Measurements from ENCODE around the gene TYK2.

Gene TYK2

DNA sequence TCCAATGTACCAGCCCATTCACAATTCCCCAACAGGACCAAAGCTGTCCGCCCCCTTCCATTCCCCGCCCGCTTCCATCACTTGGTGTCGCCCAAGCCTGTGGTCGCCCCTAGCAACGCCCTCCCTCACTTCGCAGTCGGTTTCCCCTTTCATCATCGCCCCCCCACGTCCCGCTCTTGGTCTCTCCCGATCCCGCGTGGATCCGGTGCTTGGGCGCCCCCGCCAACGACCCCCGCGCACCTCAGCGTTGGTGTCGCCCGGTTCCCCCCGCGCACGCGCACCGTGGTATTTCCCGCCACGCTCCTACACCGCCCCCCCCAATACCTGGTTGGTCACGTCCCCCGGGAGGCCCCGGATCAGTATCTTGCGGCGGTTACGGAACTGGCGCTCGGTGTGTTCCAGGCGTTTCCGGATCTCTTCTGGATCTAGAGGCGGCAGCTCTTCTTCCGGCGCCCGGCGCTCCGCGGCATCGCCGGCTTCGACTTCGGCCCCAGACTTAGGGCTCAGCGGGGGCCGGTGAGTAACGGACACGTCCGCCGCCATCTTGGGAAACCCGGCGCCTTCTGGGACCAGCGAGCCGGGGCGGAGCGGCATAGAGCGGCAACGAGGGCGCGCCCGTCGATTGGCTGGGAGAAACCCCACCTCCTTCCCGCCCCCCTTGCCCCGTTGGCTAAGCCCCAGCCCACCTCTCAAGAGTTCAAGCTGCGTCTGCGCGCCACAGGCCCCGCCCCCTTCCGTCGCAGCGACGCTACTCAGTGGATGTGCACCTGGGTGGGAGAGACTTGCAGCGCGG, 47.2 kb downstream of the TYK2 start, which contains the start of gene RAVER1:
Gene RAVER1 (minus strand): TSS at position 565 of the 793 bp plus-strand sequence. CDS start 22 bp downstream, at position 543.
- DNase-seq, result peak; percentile 97

DNA sequence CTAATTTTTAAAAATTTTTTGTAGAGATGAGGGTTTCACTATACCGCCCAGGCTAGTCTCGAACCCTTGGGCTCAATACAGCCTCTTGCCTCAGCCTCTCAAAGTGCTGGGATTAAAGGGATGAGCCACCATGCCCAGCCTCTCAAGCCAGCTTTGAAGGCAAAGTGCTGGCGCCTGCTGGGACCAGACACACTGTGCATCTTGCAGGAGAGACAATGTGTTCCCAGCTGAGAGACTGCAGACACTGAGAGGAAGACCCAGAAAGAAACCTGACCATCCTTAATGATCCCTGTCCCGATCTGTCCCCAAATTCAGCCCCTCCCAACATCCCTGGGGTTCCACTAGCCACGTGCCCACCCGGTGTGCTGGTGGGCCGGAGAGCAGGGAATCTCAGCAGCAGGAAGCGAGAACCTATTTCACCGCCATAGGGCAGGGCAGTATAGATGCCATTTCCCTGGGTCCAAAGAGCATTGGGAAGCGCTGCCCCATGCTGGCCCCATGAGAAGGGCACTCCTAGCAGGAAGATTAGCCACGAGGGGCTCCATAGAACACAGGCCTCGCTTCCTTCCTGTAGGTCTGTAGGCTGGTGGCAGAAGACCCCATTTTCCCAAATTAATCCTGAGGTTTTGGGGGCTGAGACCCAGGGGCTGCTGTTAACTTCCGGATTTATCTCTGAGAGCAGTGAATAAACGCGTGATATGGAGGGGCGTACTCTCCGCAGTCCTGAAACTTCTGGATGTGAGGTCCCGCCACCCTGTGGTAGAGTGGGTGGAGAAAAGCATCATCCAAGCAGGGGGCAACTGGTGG, 48.0 kb downstream of the TYK2 start:
- no peak for DNase-seq

DNA sequence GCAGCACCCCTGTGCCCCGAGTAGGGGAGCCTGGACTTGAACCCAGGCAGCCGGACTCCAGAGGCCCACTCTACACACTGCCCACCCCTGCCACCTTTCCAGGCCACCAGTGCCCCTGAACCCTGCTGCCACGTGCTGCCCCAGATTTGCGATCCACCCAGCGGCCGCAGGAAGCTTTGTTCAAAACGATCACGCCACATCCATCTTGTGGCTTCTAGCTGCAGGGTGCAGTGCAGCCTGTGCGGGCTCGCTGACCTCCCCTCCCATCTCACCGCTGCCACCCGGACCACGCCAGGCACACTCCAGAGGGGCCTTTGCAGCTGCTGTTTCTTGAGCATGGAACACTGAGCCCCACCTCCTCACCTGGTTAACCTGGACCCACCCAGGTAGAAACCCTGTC, 50.8 kb downstream of the TYK2 start:
- DNase-seq, result no peak

DNA sequence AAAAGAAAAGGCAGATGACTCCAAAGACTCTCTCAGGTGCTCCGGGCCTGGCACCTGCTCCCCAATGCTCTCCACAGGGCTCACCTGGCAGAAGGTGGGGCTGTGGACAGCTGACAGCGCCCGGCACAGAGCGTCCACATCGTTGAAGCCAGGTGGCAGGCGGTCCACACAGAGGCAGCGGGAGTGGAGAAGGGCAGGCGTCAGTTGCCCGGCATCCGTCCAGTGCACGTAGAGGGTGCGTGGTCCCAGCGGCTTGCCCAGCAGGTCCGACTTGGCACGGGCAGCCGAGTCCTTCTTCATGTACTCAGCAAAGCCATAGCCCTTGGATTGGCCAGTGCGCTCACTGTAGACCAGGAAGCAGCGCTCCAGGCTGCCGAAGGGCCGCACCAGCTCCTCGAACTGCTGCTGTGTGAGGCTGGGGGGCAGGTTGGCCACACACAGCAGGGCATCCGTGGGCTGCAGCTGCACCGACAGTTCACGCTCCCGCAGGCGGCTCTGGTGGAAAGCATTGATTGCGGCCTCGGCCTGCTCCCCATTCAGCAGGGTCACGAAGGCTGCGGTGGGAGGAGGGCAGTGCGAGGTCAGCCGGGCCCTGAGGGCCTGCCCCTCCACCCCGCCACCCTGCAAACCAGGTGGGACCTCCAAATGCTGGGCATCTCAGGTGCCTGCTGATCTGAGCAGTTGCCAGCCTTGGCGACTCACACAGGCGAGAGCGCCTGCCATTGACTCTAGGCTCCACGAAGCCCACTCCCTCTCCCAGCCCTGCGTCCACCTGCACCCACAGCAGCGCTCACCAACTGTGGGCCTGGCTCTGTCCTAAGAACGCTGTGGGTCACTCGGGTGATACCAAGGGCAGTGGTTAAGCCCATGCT, 51.6 kb downstream of the TYK2 start:
- no peak for DNase-seq

DNA sequence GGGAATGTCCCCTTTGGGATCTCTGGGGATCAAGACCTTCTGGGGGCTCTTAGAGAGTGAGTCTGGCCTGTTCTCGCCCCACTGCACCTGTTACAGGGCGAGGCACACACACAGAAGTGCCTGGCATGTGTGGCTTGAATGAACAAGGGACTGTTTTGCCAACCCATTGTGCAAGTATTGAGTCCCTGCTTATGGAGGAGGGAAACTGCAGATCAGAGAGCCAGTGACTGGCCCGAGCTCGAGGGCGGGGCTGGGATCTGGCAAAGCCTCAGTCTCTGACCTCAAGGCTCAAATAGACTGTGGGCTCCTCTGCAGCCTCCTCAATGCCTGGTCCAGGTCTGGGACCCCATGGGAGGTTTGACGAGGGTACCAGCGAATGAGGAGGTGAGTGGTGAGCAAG, 52.6 kb downstream of the TYK2 start:
- no peak for DNase-seq

DNA sequence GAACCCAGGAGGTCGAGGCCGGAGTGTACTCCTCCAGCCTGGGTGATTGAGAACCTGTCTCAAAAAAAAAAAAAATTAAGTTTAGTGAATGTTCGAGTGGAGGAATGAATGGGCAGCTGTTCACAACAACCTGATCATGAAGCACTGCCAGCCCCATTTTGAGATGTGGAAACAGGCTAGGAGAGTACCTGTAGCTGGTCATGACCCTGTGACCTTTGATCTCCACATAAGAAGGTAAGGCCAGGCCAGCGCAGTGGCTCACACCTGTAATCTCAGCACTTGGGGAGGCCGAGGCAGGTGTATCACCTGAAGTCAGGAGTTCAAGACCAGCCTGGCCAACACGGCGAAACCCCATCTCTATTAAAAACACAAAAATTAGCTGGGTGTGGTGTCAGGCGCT, 54.6 kb downstream of the TYK2 start:
- no peak for DNase-seq

DNA sequence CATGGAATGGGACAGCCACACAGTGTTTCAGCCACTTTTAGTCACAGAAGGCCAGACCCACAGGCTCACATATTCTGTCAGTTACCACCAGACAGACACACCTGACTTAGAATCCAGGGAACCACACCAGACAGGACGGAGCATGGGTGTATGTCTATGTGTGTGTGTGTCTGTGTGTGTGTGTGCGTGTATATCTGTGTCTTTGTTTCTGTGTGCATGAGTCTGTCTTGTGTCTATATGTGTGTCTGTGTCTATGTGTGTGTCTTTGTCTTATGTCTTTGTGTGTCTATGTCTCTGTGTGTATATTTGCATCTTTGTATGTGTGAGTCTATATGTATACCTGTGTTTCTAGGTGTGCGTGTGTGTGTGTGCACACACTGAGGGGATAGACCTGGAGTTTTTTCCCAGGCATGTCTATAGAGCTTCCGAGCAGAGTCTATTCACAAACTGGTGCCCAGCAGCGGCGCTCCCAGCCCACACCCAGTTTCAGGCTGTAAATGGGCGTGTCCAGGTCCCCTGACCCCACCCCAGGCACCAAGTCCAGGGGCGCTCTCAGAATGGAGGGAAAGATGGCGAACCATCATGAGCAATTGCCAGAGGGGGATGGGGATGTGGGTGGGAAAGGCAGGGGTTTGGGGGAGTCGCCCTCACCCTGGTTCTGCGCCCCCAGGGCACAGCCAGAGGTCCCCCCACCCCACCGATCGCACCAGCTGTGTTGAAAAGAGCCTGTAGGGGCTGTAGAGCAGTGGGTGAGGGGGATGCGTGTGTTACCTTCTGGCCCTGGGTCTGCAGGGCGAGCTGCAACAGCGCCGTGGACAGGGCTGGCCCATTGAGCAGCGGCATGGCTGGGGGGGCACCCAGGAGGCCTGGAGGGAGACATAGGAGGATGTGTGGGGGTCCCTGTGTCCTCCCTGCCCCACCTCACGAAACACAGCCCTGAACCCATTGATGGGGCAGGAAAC, 58.2 kb downstream of the TYK2 start:
- DNase-seq, result no peak

DNA sequence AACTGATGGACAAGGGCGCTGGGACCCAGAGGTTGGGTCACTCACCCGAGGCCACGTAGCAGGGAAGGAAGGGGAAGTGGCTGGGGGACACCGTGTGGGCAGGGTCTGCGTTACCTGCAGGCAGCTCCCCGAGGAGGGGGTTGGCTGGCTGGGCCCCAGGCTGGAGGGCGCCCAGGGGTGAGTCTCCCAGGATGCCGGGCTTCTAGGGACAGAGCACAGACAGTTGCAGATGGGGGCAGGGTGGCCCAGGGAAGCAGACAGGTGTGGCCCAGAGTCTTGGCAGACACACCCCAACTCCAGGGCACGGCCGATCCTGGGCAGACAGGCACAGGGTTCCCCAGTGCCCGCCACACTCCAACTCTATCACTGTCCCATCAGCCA, 59.0 kb downstream of the TYK2 start:
- DNase-seq, result no peak

DNA sequence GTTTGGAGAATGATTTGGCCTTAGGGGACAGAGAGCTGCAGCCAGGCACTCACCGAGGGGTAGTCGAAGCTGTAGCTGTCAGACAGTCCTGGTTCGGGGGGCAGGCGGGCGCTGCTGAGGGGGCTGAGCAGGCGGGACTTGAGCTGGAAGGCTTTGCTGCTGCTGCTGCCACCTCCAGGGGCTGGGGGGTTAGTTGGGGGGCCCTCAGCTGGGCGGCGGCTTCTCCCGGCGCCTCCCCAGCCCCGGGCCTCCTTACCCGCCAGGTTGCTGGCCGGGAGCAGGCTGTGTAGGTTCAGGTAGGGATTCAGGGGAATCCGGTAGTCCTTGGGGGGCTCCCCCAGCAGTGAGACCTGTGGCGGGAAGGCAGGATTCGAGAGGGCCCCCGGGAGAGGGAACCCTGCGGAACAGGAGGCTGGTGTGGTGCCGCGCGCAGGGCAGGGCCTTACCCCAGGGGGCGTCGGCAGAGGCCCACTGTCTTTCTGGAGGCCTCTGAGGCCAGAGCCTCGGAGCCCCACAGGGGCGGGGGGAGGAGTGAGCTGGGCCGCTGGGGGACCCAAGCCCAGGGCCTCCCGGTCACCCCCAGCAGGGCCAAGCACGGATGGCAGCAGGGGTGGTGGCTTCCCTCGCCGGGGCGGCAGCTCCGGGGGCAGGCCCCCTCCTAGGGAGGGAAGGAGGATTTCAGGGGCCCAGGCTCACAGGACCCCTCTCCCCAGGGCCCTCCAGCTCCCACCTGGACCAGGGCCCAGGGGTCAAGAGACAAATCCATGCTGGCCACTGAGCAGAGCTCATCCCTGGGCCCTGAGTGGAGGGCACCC, 59.6 kb downstream of the TYK2 start:
- DNase-seq, result no peak

DNA sequence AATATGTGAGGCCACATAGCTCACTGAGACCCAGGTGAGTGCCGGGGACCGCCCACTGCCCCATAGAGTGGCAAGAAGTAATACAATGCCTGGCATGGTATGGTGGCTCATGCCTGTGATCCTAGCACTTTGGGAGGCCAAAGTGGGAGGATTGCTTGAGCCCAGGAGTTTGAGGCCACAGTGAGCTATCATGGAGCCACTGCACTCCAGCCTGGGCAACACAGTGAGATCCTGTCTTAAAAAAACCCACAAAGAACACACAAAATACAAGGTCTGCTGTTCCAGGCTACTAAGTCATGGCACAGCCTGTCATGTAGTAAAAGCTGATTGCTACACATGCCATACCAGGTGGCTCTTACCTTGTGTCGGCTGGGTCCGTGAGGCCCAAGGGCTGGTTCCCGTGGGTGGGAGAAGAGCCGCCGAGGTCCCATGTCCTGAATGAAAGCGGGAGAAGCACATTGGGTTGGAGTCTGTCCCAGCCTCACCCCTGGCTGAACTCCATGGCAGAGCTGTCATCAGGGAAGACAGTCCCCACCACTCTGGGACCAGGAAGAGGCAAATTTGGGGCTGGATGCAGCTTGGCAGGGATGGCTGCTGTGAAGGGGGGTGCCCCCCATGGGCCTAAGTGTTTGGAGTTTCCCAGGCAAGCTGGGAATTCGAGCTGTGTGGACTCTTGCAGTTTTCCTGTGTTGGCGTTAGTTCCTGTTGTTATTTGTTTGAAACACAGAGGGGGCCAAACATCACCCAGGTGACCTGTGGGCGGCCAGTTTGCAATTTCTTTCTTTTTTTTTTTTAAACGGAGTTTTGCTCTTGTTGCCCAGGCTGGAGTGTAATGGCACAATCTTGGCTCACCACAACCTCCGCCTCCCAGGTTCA, 61.3 kb downstream of the TYK2 start:
- no peak for DNase-seq

DNA sequence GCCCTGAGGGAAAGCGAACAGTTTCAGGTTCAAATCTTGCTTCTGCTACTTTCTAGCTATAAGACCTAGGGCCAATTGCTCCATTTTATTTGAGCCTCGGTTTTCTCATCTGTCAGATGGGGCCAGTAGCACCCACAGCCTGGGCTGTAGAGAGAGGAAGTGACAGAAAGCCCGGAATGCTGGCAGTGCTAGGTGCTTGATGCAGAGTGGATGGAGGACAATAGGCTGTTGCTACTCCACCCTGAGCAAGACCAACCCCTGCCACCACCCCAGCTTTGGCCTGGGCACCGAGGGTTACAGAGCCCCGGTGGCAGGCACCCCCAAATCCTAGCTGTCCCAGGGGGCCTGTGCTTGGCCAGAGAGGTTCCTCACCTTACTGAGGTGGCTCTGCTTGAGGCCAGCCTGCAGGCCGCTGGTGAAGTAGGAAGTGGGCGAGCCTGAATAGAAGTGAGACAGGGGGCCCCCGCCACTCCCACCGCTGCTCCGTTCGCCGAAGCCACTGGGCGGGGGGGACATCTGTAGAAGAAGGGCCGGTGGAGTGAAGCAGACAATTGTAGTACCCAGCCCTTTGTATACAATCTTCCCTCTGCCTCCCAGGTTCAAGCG, 62.4 kb downstream of the TYK2 start:
- no peak for DNase-seq

DNA sequence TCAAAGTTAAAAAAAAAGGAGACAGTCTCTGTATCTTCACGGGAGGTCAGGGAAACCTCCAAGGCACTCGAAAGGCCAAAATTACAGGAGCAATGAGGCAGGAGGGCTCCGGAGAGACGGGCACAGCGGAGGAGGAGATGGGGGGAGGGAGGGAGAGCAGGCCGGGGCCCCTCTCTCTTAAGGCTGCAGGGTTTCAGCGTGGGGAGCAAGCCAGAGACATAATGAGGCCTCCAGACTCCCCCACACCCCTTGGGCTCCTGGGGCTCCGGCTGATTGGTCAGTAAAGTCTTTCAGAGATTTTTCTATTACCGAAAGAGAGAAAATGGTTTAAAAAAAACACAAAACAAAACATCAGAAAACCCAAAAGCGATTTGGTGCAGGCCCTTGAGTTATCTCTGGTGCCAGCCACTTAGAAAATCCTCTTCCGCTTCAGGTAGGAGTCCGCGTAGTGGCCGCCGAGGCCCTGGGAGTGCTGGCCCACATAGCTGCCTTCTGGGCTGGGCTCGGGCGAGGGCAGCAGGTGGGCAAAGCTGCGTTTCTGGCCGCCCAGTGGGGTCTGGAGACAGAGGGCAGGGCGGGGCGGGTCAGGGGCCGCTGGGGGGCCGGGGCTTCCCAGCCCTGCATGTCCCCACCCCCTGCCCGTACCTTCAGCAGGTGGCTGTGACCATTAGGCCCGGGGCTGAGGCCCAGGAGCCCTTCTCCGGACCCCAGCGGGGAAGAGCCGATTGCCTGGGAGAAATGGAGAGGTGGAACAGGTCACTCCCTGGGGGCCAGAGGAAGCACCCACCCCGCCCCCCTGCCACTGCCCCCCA, 63.1 kb downstream of the TYK2 start:
- DNase-seq, result no peak

DNA sequence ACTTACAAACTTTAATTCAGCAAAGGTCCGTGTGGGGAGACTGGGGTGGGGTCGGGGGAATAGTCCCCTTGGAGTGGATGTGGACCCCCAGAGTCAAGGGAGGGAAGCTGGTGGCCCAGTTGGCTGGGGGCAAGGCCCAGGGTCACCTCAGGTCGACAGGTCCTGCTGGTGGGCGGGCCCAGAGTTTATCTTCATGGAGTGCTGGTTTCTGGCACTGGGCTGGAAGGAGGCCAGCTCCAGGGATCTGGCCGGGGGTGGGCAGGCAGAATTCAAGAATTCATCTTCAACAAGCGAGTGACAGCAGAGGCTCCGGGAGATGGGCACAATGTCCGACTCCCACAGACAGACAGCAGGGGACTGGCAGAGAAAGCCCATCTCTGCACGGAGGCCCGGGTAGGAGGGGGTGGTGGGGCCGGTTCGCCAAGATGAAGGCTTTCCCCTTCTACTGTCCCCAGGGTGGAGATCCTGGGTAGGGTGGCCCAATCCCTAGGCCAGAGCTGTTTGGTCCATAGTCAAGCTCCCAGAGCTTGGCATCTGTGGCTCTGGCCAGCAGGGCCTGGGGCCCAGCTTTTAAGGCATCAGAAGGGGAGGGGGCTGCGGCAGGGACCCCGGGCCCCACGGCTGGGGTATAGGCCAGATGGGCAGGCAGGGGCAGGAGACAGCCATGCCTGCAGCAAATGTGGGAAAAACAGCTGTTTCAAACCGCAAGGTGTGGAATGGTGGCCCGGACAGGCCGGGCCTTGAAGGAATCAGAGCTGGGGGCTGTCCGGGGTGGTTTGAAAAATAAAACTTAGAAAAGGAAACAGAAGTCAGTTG, 63.9 kb downstream of the TYK2 start:
- no peak for DNase-seq

DNA sequence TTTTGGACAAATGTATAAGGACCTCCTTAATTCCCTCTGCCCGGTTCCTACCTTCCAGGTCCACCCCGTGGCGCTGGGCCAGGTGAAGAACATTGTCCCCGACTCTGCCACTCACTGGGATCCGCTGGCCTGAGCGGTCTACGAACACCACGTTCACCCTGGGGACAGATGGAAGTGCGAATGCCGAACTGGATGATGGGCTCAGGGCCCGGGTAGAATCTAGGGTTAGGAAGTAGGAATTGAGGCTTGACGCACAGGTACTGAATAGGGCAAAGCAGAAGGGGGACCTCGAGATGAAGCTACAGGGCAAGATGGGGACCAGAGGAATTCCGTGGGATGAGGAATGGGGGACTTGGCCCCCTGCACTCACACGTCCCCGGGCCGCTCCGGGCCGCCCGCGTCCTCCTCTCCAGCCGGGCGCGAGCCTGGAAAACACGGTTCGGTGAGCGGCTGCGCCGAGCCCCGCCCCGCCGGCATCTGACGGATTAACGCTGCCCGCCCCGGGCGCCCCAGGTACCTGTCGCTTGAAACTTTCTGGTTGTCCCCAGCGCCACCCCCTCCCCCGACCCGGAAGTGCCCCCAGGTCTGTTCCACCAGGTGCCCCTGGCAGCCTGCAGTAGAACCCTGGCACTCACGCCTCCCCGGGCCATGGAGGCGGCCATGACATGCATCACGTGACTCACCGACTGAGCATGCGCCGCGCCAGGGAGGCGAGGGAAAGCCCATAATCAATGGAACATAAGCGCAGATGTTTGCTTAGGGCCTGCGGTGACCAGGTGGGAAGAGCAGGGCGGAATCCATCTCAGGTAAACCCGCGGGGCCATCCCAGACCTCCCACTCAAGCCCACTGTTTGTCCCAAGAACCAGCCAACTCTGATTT, 64.8 kb downstream of the TYK2 start, which contains the start of gene FDX2:
Gene FDX2 (minus strand): TSS at position 681 of the 880 bp plus-strand sequence. CDS start 19 bp downstream, at position 662.
- DNase-seq, result peak; percentile 86

DNA sequence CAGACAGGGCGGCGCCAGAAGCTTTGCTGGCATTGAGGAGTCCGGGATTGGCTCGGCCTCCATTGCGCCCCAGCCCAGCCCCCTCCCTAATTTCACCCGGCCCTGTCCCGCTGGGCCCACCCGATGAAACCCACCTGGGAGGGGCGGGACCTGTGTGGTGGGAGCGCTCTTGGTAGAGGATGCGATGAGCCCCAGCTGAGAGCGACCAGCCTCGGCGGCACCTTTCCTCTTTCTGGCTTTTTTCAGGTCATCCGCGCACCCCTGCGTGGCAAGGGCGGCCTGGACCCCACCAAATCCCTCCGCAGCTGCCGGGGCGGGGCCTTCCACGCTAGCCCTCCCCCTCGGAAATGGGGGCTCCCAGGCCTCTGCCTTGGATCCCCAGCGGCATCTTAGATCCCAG, 70.9 kb downstream of the TYK2 start, which contains the start of gene ZGLP1:
Gene ZGLP1 (minus strand): TSS at position 393 of the 400 bp plus-strand sequence.
- DNase-seq, result no peak

DNA sequence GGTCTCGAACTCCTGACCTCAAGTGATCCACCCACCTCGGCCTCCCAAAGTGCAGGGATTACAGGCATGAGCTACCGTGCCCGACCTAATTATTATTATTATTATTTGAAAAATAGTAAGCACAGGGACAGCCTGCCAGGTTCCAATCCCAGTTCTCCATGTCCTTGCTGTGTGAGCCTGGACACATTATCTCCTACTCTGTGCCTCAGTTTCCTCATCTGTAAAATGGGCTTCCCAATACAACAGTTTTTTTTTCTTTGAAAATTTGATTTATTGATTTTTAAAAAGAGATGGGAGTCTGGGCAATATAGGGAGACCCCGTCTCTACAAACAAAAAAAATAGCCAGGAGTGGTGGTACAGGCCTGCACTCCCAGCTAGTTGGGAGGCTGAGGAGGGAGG, 74.0 kb downstream of the TYK2 start:
- DNase-seq, result no peak

Measured in CD4-positive, alpha-beta T cell treated with Interferon gamma for 1 hour (primary cell).